ENCODE measurements around the gene TMEM269. TPM values are rescaled to one million over a fixed set of nuclear protein-coding genes. Genes with fewer than 3 reads are reported as not detected.

The TMEM269 gene
- total RNA-seq (0.46 and 0.47 TPM in 2 replicates), polyA plus RNA-seq (0.21 and 0.32 TPM in 2 replicates), polyA minus RNA-seq (0.09 and 0.14 TPM in 2 replicates)
- 0.14 TPM for total RNA-seq (2013)

GRCh38 chr1:42784946-42785693, at the start of gene TMEM269:
TSS of gene TMEM269 (plus strand) at chr1:42784991. CDS start at chr1:42789894, 4,903 bp downstream.
- H3K79me2 ChIP-seq (ENCODE audit: control insufficient read depth, insufficient read depth, low read length): peaks cover 6% of the 10 kb centered on the region
- ChIA-PET POLR2A (interaction anchor here (0.9 kb wide), 1 partner anchor 18 kb away, joined by 3 read pairs; the partner anchor contains the start of genes C1orf50 and P3H1), CTCF (no interaction called here)
- H3K4me2 ChIP-seq (replicated peaks; ENCODE audit: low read depth, low read length, poor library complexity, severe bottlenecking): peak within 1 kb of the TSS; percentile 73
- Mint-ChIP-seq H3K27me3 (peaks cover 9% of the 10 kb centered on the region), H3K4me1 (peaks cover 13% of the 10 kb centered on the region), H3K9me3 (ENCODE audit: insufficient read depth) (no peaks in the 10 kb centered on the region), H3K27ac (no peak within 1 kb of the TSS), H3K4me3 (peak within 1 kb of the TSS; percentile 87)
- peak; percentile 42 for DNase-seq
- peak within 1 kb of the TSS; percentile 34 for H3K9ac ChIP-seq (ENCODE audit: low read length)
- intact Hi-C loops (cut with micrococcal nuclease): no loop called here
- H3K27ac ChIP-seq (ENCODE audit: low read length in 2 of 2): no peak within 1 kb of the TSS
- H3K4me1 ChIP-seq (ENCODE audit: control insufficient read depth in 2 of 2, insufficient read depth in 2 of 2, low read length in 2 of 2): peaks cover 11 to 15% of the 10 kb centered on the region in 2 donors
- no peak for TF ChIP-seq EZH2 (IDR thresholded peaks at IDR 0.05; ENCODE audit: borderline replicate concordance, insufficient read depth, low read depth, low read length, poor library complexity, severe bottlenecking)
- TF ChIP-seq CTCF (IDR thresholded peaks at IDR 0.05): no peak
- H3K36me3 ChIP-seq (replicated peaks in 1 of 2; ENCODE audit: control extremely low read depth in 1 of 2, control insufficient read depth in 1 of 2, extremely low read depth in 1 of 2, insufficient read depth in 2 of 2, low read length in 1 of 2): peaks cover 5 to 10% of the 10 kb centered on the region in 2 experiments
- 19% methylated on average over 37 of the region's 54 CpGs for WGBS (ENCODE audit: insufficient coverage)
- ATAC-seq (ENCODE audit: low read depth): peak; percentile 17
- peaks cover 0 to 3% (median 0%) of the 10 kb centered on the region in 4 experiments for H3K27me3 ChIP-seq (replicated peaks in 1 of 4; ENCODE audit: control extremely low read depth in 1 of 4, control insufficient read depth in 3 of 4, insufficient read depth in 4 of 4, low read length in 3 of 4)
- H3K4me3 ChIP-seq (ENCODE audit: control extremely low read depth in 1 of 5, extremely low read depth in 1 of 5, insufficient read depth in 1 of 5, low read depth in 2 of 5, low read length in 4 of 5): peak within 1 kb of the TSS in 4 of 5 experiments; percentile 17 to 51 (median 38)
- no peaks in the 10 kb centered on the region for H3K9me3 ChIP-seq (ENCODE audit: control extremely low read depth in 1 of 3, control insufficient read depth in 2 of 3, insufficient read depth in 1 of 3, low read length in 2 of 3)
- H2AFZ ChIP-seq (ENCODE audit: insufficient read depth, low read depth, low read length, poor library complexity, severe bottlenecking): peak within 1 kb of the TSS; percentile 84
- no peaks in the 10 kb centered on the region for H4K20me1 ChIP-seq (ENCODE audit: control insufficient read depth, insufficient read depth, low read length, poor library complexity, severe bottlenecking)

GRCh38 chr1:42735056-42735455, 49.7 kb upstream of the TMEM269 start:
- TF ChIP-seq CTCF (IDR thresholded peaks at IDR 0.05) (no peak), EZH2 (IDR thresholded peaks at IDR 0.05; ENCODE audit: borderline replicate concordance, insufficient read depth, low read depth, low read length, poor library complexity, severe bottlenecking) (no peak)
- no peaks in the 10 kb centered on the region for H3K27me3 Mint-ChIP-seq
- no peak overlapping the region for H3K4me3 Mint-ChIP-seq
- H3K36me3 ChIP-seq (replicated peaks in 1 of 2; ENCODE audit: control extremely low read depth in 1 of 2, control insufficient read depth in 1 of 2, extremely low read depth in 1 of 2, insufficient read depth in 2 of 2, low read length in 1 of 2): no peaks in the 10 kb centered on the region
- no peak overlapping the region for H3K4me2 ChIP-seq (replicated peaks; ENCODE audit: low read depth, low read length, poor library complexity, severe bottlenecking)
- DNase-seq (no peak), ATAC-seq (ENCODE audit: low read depth) (no peak)
- H3K27me3 ChIP-seq (replicated peaks in 1 of 4; ENCODE audit: control extremely low read depth in 1 of 4, control insufficient read depth in 3 of 4, insufficient read depth in 4 of 4, low read length in 3 of 4): no peaks in the 10 kb centered on the region
- intact Hi-C loops (cut with micrococcal nuclease): no loop called here
- POLR2A ChIA-PET: no interaction called here
- H3K27ac Mint-ChIP-seq: no peak overlapping the region
- H3K9ac ChIP-seq (ENCODE audit: low read length): no peak overlapping the region
- no peaks in the 10 kb centered on the region for H3K9me3 Mint-ChIP-seq (ENCODE audit: insufficient read depth)
- H3K27ac ChIP-seq (ENCODE audit: low read length in 2 of 2): no peak overlapping the region
- H3K4me1 Mint-ChIP-seq: peaks cover 12% of the 10 kb centered on the region
- no peaks in the 10 kb centered on the region for H3K9me3 ChIP-seq (ENCODE audit: control extremely low read depth in 1 of 3, control insufficient read depth in 2 of 3, insufficient read depth in 1 of 3, low read length in 2 of 3)
- 96% methylated on average over 8 of the region's 11 CpGs for WGBS (ENCODE audit: insufficient coverage)
- no peaks in the 10 kb centered on the region for H3K79me2 ChIP-seq (ENCODE audit: control insufficient read depth, insufficient read depth, low read length)
- no peaks in the 10 kb centered on the region for H4K20me1 ChIP-seq (ENCODE audit: control insufficient read depth, insufficient read depth, low read length, poor library complexity, severe bottlenecking)
- no peak overlapping the region for H3K4me3 ChIP-seq (ENCODE audit: control extremely low read depth in 1 of 5, extremely low read depth in 1 of 5, insufficient read depth in 1 of 5, low read depth in 2 of 5, low read length in 4 of 5)
- H3K4me1 ChIP-seq (ENCODE audit: control insufficient read depth in 2 of 2, insufficient read depth in 2 of 2, low read length in 2 of 2): peaks cover 10 to 16% of the 10 kb centered on the region in 2 donors
- CTCF ChIA-PET: interaction anchor here (1.0 kb wide), 1 partner anchor 12 kb away, joined by 3 read pairs; no protein-coding TSS in a partner anchor
- no peak overlapping the region for H2AFZ ChIP-seq (ENCODE audit: insufficient read depth, low read depth, low read length, poor library complexity, severe bottlenecking)

All from B cell (primary cell).